NCI-H187 treated with DMSO at 0.1 percent for 48 hours (cell line): ENCODE data around the gene FIBIN.
A peak's percentile ranks its signal among the peaks of the same experiment; 100 is the strongest.

ENCODE experiments used
- DNase-seq: peaks from one replicate; lab custom pipeline; 2025; lab: John Stamatoyannopoulos, UW

FIBIN gene

DNA sequence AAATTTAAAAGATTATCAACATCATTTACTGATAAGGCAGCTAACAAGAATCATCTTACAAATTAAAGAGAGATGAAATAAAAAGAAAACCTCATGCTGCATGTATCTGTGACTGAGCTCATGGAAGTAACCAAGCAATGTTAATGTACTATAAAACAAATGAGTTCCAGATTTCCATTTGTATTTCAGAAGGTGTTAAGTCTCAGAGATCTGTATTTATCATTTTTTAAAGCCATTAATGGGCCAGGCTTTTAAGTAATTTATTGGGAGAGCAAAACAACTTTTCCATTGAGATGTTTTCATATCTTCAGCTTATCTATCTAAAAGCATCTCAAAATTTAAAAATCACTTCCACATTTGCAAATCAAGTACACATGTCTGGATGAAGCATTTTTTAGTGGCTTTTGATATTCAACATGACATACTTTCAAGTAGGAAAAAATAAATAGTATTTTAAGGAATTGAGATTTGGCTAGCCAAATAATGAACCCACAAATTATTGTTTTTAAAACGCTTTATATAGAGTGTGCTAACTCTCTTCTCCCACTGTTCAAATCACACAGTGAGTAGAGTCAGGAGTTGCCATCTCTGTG, 28.8 kb downstream of the FIBIN start:
- DNase-seq = no peak

DNA sequence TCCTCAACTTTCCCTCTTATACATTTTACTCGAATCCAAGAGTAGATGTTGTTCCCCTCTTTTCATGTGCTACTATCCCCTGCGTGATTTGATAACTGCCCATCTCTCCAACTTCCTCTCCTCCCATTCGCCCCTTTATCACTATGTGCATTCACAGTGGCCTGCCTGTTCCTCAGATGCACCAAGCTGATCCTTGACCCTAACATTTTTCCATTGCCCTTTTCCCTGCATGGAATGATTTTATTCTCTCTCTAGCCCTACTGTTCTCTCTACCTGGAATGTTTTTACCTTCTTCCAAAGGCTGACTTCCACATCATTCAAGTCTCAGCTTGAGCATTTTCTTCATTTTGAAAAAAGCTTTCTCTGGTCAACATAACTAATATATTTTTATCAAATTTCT, 31.0 kb downstream of the FIBIN start:
- DNase-seq = no peak

DNA sequence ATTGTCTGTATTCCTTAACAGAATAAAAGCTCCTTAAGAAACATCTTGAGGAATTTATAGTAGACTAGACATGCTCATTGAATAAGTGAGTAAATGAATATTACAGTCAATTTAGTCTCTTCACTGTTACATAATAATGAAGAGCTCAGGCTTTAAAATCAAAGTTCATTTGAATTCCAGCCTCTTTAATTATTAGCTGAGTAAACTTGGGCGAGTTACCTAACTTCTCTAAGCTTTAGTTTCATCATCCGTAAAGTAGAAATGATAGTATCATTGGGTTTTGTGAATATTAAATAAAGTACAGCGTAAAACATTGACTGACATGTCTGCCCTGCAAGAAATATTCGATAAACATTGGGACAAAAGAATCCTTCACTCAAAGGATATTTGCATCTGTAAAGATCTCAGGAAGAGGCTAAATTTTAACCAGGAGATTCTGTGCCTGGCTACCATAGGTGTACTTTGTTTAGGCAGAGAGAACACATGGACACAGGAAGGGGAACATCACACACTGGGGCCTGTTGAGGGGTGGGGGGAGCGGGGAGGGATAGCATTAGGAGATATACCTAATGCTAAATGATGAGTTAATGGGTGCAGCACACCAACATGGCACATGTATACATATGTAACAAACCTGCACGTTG, 31.5 kb downstream of the FIBIN start:
- no peak for DNase-seq

DNA sequence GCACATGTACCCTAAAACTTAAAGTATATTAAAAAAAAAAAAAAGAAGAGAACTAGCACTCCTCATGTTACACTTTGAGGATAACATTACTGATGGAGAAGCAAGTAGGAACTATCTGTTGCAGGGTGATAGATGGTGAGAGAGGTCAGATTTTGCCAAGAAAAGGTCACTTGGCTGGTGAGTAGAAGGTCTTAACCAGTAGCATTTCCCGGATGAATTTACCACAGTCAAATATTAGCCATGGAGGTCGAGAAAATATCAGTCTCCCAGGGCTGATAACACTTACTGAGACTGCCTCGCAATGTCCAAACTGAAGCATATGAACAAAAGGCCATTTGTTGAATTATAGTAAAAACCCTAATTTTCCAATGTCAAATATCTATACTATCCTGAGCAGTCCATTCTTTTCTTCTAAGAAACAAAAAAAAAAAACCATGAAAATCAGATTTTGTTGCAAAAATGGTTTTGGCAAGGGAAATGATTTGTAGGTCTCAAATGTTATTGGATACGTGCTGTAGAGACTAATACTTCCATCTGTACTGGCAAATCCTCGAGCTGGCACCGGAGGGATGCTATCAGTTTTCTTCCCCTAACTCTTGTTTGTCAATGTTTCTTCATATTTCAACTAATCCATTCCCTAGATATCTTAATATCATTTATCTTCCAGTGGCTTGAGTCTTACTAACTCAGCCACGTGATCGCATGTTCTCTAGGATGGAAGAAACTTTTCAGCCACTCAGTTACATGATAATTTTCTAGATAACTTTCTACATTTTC, 32.2 kb downstream of the FIBIN start:
- DNase-seq = no peak

DNA sequence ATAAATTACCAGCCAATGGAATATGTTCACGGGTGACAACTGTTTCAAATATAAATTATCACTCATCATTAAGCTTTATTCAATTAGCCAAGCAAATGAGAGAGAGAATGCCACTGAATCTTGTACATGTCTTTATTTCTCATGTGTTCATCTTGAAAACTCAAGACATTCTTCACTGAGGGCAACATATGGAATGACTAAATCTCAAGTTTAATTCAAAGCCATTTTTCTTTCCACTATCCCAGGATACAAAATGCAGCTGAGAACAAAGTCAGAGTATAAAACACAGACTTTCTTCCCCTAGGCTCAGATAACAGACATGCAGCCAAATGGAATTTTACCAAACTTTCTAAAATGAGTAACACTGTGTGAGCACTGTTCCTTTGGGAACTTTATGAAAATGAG, 34.7 kb downstream of the FIBIN start:
- DNase-seq = no peak

- no peak for DNase-seq
Observed at GRCh38 chr11:27029966-27030365, 36.1 kb downstream of the FIBIN start.

DNA sequence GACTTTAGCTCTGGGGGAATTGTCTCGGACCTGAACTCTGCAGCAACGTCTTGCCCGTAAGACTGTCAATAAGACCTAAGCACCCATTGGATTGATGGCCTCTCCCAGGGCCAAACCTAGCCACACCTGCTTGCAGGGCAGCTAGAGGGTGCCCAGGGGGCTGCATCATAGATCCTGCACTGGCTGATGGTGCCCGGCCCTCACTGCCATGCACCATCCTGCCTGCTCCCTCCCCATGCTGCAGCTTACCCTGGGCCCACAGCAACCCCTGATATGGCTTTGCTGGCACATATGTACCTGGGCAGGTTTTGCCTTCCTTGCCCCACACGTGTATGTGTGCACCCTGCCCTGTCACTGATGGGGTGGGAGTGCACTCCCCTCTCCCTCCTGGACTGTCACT, 37.8 kb downstream of the FIBIN start:
- no peak for DNase-seq

GRCh38 chr11:27039873-27040272, 46.0 kb downstream of the FIBIN start:
- no peak for DNase-seq

DNA sequence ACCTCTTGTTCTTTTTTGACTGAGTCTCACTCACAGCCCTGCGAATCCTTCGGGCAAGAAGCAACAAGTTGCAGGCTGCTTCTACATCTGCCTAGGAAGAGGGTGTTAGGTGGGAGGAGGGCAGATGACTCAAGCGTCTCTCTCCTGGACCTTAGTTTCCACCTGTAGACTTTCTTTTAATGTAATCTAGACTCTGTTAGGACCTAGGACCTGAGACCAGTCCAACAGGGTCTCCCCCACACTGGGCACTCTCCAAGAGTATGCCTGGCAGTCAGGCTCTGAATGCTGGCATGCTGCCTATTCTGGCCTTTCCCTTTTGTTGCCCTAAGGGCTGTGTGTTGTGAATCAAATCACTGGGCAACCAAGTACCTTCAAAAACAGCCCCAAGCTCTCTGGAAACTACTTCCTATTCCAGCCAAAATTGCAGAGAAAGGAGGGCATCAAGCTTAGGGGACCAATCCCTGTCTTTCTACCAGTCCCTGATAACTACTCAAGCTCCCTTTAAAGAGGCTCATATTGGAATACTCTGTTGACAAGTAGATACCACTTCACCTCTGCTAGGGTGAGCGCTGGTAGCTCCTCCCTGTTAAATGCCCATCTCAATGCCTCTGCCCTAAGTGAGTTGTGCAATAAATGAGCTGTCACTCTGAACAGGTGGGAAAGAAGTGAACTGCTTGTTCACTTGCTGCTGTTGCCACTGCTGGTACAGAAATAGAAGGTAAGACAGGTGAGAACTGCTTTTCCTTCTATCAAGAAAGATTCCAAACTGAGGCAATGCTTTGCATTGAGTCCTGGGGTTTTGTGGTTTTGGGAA, 46.6 kb downstream of the FIBIN start, which contains the start of gene BBOX1:
TSS of gene BBOX1 (plus strand) at position 514 of the 814 bp plus-strand sequence. CDS start 14,616 bp downstream, outside the sequence.
- DNase-seq = peak; percentile 58

DNA sequence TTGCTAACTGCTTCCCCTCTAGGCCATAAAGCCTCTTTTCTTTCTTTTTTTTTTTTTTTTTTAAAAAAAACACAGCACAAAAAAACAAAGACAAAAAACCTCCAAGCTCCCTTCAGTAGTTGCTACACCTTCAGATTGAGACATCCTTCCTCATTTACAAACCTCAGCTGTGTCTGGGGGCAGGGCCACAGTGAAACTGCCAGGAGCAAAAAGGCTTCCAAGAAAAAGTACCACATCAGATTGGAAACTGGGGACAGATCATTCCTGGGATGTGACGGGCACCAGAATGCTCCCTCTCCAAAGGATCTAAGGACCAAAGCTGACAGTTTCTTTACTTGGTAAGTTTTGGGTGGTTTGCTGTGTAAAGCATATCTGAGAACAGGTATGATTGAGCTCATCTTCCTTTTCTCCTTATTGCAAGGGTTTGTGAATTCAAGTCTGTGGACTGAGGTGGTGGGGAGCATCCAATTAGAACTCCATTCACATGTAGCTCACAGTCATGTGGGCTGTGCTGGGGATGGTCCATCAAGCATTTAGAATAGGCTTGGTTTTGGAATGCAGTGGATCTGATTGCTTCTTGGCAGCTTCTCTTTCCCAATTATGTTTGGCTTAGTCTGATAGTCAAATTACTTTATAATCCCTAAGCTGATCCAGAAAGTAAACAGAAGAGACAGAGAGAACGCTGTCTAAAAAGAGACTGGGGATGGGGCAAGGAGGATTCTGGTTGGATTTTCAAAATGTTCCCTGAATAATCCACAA, 47.4 kb downstream of the FIBIN start:
- no peak for DNase-seq
